ENCODE data around the gene CFAP20DC. TPM values are rescaled to one million over a fixed set of nuclear protein-coding genes. Genes with fewer than 3 reads are reported as not detected.

The CFAP20DC gene
- total and polyA plus RNA-seq, 2 of the 13 experiments (the other 11 are each of a cell fraction or from before 2014, with no cell fraction given), result not detected

DNA sequence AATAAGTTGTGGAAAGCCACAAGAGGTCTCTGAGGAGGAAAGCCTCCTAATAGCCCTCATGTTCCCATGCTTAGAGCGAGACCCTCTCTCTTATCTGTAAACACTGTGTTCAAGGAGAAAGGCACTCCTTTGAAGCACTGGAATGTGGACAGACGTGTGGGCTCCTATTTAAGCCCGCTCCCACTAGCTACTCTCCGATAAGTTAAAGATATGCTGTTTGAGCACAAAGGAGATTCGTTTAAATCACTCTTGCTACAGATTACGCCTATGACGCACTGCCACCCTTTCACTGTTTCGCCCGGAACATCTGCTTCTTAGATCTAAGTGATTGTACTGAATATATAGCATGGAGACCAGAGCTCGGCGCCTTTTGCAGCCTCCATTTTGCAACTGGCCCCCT lies 325.5 kb downstream of the CFAP20DC start:
- Histone ChIP-seq H4K20me1 (ENCODE audit: insufficient read depth, low read length) (no peaks in the 10 kb centered on the region), H2AFZ (ENCODE audit: low read length) (no peak overlapping the region), H3K79me2 (ENCODE audit: insufficient read depth, low read length) (no peaks in the 10 kb centered on the region), H3K4me1 (ENCODE audit: insufficient read depth, low read length) (peaks cover 7% of the 10 kb centered on the region), H3K9ac (ENCODE audit: insufficient read depth, low read depth, low read length) (no peak overlapping the region), H3K4me2 (ENCODE audit: low read depth, low read length) (no peak overlapping the region), H3K4me3 (replicated peaks in 1 of 3; ENCODE audit: insufficient read depth in 1 of 3, low read depth in 2 of 3, low read length in 3 of 3) (no peak overlapping the region), H3K27ac (ENCODE audit: extremely low read length, insufficient read depth, low read length) (no peak overlapping the region), H3K27me3 (ENCODE audit: control insufficient read depth in 1 of 2, insufficient read depth in 2 of 2, low read length in 2 of 2) (no peaks in the 10 kb centered on the region), H3K9me3 (ENCODE audit: low read length) (no peaks in the 10 kb centered on the region), H3K36me3 (replicated peaks in 1 of 2; ENCODE audit: control insufficient read depth in 1 of 2, insufficient read depth in 2 of 2, low read length in 2 of 2) (no peaks in the 10 kb centered on the region)
- TF ChIP-seq, protein P1, sequence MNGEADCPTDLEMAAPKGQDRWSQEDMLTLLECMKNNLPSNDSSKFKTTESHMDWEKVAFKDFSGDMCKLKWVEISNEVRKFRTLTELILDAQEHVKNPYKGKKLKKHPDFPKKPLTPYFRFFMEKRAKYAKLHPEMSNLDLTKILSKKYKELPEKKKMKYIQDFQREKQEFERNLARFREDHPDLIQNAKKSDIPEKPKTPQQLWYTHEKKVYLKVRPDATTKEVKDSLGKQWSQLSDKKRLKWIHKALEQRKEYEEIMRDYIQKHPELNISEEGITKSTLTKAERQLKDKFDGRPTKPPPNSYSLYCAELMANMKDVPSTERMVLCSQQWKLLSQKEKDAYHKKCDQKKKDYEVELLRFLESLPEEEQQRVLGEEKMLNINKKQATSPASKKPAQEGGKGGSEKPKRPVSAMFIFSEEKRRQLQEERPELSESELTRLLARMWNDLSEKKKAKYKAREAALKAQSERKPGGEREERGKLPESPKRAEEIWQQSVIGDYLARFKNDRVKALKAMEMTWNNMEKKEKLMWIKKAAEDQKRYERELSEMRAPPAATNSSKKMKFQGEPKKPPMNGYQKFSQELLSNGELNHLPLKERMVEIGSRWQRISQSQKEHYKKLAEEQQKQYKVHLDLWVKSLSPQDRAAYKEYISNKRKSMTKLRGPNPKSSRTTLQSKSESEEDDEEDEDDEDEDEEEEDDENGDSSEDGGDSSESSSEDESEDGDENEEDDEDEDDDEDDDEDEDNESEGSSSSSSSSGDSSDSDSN (CRISPR knock-in tag; IDR thresholded peaks at IDR 0.05), result no peak
- TF ChIP-seq STAG1 (CRISPR knock-in tag; IDR thresholded peaks at IDR 0.05), result no peak
- no peak for TF ChIP-seq ZNF562 (CRISPR knock-in tag; IDR thresholded peaks at IDR 0.05; ENCODE audit: borderline replicate concordance)
- intact Hi-C loops (cut with micrococcal nuclease; ENCODE audit: unreplicated experiment) (no loop called here), in situ Hi-C loops (cut with HindIII; ENCODE audit: extremely low pct_ligation_motif_present, low pct_unique_long_range_greater_than_20kb) (no loop called here)
- BruUV-seq (replicated peaks), result no TSS peak
- no peak for ATAC-seq
- FAIRE-seq, result no peak
- POLR2A ChIA-PET, result no interaction called here
- CTCF ChIA-PET (ENCODE audit: low intra/inter-chr PET ratio, low total read pairs), result no interaction called here
- no peak for DNase-seq (ENCODE audit: low spot score)
- WGBS (ENCODE audit: low lambda C conversion rate), result 31% methylated on average over 11 of the region's 11 CpGs

DNA sequence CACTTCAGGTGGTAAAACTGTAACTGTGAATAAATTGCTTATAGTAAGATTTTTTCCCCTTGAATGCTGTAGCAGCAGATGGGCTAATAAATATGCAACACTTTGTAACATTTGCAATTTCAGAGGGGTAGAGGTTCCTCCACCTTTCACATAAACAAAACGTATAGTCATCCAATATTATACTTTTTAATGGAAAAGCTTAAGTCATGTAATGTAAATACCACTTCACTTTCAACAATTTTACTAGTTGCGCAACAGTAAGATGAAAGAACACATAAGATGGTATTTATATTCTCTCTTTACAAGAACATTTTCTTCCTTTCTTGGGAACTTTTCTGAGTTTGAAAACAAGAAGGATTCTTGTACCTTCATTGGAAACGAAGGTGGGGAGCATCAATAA lies 326.7 kb downstream of the CFAP20DC start:
- no peak for ATAC-seq
- no TSS peak for BruUV-seq (replicated peaks)

More for the DNA sequence above, 326.7 kb downstream of the CFAP20DC start:
- TF ChIP-seq CEBPB (IDR thresholded peaks at IDR 0.05; ENCODE audit: borderline replicate concordance, low read depth, low read length) (peak; percentile 88), HOXA5 (CRISPR knock-in tag; IDR thresholded peaks at IDR 0.05) (no peak), CEBPG (CRISPR knock-in tag; IDR thresholded peaks at IDR 0.05) (0 out of 2 replicates have a peak, but pooled peaks have one; percentile 47)
- in situ Hi-C loops (cut with HindIII; ENCODE audit: extremely low pct_ligation_motif_present, low pct_unique_long_range_greater_than_20kb) (no loop called here), intact Hi-C loops (cut with micrococcal nuclease; ENCODE audit: unreplicated experiment) (no loop called here)
- POLR2A ChIA-PET, result no interaction called here
- Histone ChIP-seq H4K20me1 (ENCODE audit: insufficient read depth, low read length) (no peaks in the 10 kb centered on the region), H3K27ac (ENCODE audit: extremely low read length, insufficient read depth, low read length) (no peak overlapping the region), H3K27me3 (ENCODE audit: control insufficient read depth in 1 of 2, insufficient read depth in 2 of 2, low read length in 2 of 2) (no peaks in the 10 kb centered on the region), H2AFZ (ENCODE audit: low read length) (no peak overlapping the region), H3K4me1 (ENCODE audit: insufficient read depth, low read length) (peaks cover 8% of the 10 kb centered on the region), H3K9ac (ENCODE audit: insufficient read depth, low read depth, low read length) (no peak overlapping the region), H3K4me3 (replicated peaks in 1 of 3; ENCODE audit: insufficient read depth in 1 of 3, low read depth in 2 of 3, low read length in 3 of 3) (no peak overlapping the region), H3K79me2 (ENCODE audit: insufficient read depth, low read length) (no peaks in the 10 kb centered on the region), H3K4me2 (ENCODE audit: low read depth, low read length) (no peak overlapping the region), H3K9me3 (ENCODE audit: low read length) (no peaks in the 10 kb centered on the region), H3K36me3 (replicated peaks in 1 of 2; ENCODE audit: control insufficient read depth in 1 of 2, insufficient read depth in 2 of 2, low read length in 2 of 2) (no peaks in the 10 kb centered on the region)
- FAIRE-seq, result no peak
- 28% methylated on average over 3 of the region's 3 CpGs for WGBS (ENCODE audit: low lambda C conversion rate)
- no peak for DNase-seq (ENCODE audit: low spot score)
- CTCF ChIA-PET (ENCODE audit: low intra/inter-chr PET ratio, low total read pairs), result no interaction called here

Data from HepG2 (cell line).